ENCODE results near the gene PRKN.

The PRKN gene

DNA sequence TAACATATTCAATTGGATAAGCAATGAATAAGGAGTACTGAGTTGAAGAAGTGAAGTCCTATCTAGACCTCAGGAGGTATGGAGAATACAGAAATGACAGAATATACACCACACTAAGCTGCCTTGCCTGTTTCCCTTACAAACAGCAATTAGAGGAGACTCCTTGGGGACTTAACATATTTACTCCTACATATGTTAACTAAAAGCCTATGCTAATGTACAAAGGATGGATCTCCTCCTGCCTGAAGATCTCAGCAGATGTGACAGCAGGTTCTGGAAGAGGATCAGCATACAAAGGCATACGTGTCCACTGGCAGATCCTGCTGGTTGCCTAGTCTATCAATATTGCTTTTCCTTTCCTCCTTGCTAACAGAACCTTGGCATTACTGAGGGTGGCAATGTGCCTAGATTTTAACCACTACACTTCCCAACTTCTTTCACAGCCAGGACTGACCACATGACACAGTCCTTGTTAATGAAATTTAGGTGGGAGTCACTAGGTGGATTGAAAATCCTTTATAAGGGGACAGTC, 29.6 kb downstream of the PRKN start:
- Histone ChIP-seq H3F3A (ENCODE audit: insufficient read depth, low read length) (no peaks in the 10 kb centered on the region), H3K4me2 (ENCODE audit: low read depth, low read length) (no peak overlapping the region), H3K9ac (ENCODE audit: low read length) (no peak overlapping the region), H3K27me3 (replicated peaks; ENCODE audit: insufficient read depth, low read length) (no peaks in the 10 kb centered on the region), H3K9me3 (replicated peaks; ENCODE audit: insufficient read depth, low read length) (no peaks in the 10 kb centered on the region), H2AFZ (ENCODE audit: low read length) (no peak overlapping the region), H3K27ac (ENCODE audit: low read length) (no peak overlapping the region), H3K36me3 (replicated peaks; ENCODE audit: insufficient read depth, low read length) (no peaks in the 10 kb centered on the region), H3K79me2 (ENCODE audit: low read length) (no peaks in the 10 kb centered on the region), H3K4me3 (ENCODE audit: low read length) (no peak overlapping the region), H4K20me1 (ENCODE audit: insufficient read depth, low read length) (no peaks in the 10 kb centered on the region), H3K4me1 (ENCODE audit: low read length) (no peaks in the 10 kb centered on the region), H3K9me2 (replicated peaks; ENCODE audit: insufficient read depth, low read length) (no peaks in the 10 kb centered on the region)
- TF ChIP-seq, protein P1, sequence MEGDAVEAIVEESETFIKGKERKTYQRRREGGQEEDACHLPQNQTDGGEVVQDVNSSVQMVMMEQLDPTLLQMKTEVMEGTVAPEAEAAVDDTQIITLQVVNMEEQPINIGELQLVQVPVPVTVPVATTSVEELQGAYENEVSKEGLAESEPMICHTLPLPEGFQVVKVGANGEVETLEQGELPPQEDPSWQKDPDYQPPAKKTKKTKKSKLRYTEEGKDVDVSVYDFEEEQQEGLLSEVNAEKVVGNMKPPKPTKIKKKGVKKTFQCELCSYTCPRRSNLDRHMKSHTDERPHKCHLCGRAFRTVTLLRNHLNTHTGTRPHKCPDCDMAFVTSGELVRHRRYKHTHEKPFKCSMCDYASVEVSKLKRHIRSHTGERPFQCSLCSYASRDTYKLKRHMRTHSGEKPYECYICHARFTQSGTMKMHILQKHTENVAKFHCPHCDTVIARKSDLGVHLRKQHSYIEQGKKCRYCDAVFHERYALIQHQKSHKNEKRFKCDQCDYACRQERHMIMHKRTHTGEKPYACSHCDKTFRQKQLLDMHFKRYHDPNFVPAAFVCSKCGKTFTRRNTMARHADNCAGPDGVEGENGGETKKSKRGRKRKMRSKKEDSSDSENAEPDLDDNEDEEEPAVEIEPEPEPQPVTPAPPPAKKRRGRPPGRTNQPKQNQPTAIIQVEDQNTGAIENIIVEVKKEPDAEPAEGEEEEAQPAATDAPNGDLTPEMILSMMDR (IDR thresholded peaks at IDR 0.05; ENCODE audit: low read length), result no peak
- TF ChIP-seq EZH2phosphoT487 (IDR thresholded peaks at IDR 0.05; ENCODE audit: low read length), result no peak
- TF ChIP-seq EZH2 (optimal IDR thresholded peaks at IDR 0.05; ENCODE audit: low read depth, low read length), result no peak
- DNase-seq, result no peak

DNA sequence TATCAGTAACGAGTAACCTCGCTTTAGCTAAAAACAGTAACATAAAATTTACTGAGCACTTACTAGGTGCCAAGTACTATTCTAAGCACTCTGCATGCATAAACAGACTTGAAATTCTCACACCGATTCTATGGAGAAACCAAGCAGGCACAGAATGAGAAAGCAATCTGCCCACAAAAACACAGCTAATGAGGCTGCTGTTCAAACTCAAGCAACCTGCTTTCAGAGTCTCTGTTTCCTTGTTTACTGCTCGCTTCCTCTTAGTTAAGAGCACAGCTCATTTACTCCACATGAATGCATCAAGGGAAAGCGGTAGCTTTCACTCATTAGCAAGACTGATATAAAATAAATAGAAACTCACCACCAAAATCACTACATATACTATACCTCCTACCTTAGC, 37.4 kb downstream of the PRKN start:
- Histone ChIP-seq H4K20me1 (ENCODE audit: insufficient read depth, low read length) (no peaks in the 10 kb centered on the region), H3K4me1 (ENCODE audit: low read length) (no peaks in the 10 kb centered on the region), H3K4me2 (ENCODE audit: low read depth, low read length) (no peak overlapping the region), H3K27ac (ENCODE audit: low read length) (no peak overlapping the region), H3K9me3 (replicated peaks; ENCODE audit: insufficient read depth, low read length) (no peaks in the 10 kb centered on the region), H3K36me3 (replicated peaks; ENCODE audit: insufficient read depth, low read length) (no peaks in the 10 kb centered on the region), H3K79me2 (ENCODE audit: low read length) (no peaks in the 10 kb centered on the region), H3K9ac (ENCODE audit: low read length) (no peak overlapping the region), H3F3A (ENCODE audit: insufficient read depth, low read length) (no peaks in the 10 kb centered on the region), H3K27me3 (replicated peaks; ENCODE audit: insufficient read depth, low read length) (no peaks in the 10 kb centered on the region), H3K4me3 (ENCODE audit: low read length) (no peak overlapping the region), H2AFZ (ENCODE audit: low read length) (no peak overlapping the region), H3K9me2 (replicated peaks; ENCODE audit: insufficient read depth, low read length) (no peaks in the 10 kb centered on the region)
- TF ChIP-seq, protein P1 (IDR thresholded peaks at IDR 0.05; ENCODE audit: low read length), result no peak
- no peak for TF ChIP-seq EZH2phosphoT487 (IDR thresholded peaks at IDR 0.05; ENCODE audit: low read length)
- TF ChIP-seq EZH2 (optimal IDR thresholded peaks at IDR 0.05; ENCODE audit: low read depth, low read length), result no peak
- no peak for DNase-seq

DNA sequence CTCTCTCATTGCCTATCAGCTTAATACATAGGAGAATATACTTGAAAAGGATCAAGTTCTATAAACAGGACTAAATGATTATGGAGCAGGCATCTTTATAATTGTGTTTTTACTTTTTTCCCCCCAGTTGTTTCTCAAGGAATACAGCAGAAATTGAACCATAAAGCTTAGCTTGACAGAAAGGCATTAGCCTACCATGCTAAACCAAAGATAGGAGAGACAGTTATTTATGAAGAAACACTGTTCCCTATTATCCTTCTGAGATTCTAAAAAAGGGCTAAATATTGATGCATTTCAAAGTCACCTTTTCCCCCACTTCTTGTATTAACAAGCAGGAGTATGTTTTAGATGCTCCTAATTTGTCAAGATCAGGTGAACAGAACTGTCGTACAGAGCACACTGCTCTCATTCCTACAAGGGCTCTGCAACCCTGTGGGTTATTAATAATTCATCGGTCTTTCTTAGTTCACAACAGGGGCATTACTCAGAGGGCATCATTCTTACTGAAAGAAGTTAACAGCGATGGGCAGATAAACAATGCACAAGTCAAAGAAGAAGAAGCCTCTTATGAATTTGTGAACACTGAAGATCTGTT, 38.7 kb downstream of the PRKN start:
- Histone ChIP-seq H3K9ac (ENCODE audit: low read length) (no peak overlapping the region), H3K9me2 (replicated peaks; ENCODE audit: insufficient read depth, low read length) (no peaks in the 10 kb centered on the region), H3K27ac (ENCODE audit: low read length) (no peak overlapping the region), H4K20me1 (ENCODE audit: insufficient read depth, low read length) (no peaks in the 10 kb centered on the region), H3K4me2 (ENCODE audit: low read depth, low read length) (no peak overlapping the region), H3K9me3 (replicated peaks; ENCODE audit: insufficient read depth, low read length) (no peaks in the 10 kb centered on the region), H2AFZ (ENCODE audit: low read length) (no peak overlapping the region), H3K4me3 (ENCODE audit: low read length) (no peak overlapping the region), H3K27me3 (replicated peaks; ENCODE audit: insufficient read depth, low read length) (no peaks in the 10 kb centered on the region), H3K4me1 (ENCODE audit: low read length) (no peaks in the 10 kb centered on the region), H3F3A (ENCODE audit: insufficient read depth, low read length) (no peaks in the 10 kb centered on the region), H3K79me2 (ENCODE audit: low read length) (no peaks in the 10 kb centered on the region), H3K36me3 (replicated peaks; ENCODE audit: insufficient read depth, low read length) (no peaks in the 10 kb centered on the region)
- no peak for DNase-seq
- TF ChIP-seq, protein P1 (IDR thresholded peaks at IDR 0.05; ENCODE audit: low read length), result no peak
- no peak for TF ChIP-seq EZH2 (optimal IDR thresholded peaks at IDR 0.05; ENCODE audit: low read depth, low read length)
- TF ChIP-seq EZH2phosphoT487 (IDR thresholded peaks at IDR 0.05; ENCODE audit: low read length), result no peak
